DND-41 (cell line): ENCODE data around the gene NPTXR.
A peak's percentile ranks its signal among the peaks of the same experiment; 100 is the strongest.

Experiments
- ATAC-seq: fragments of 200-7000 bp; cut with Tn5 transposase; 3 replicates; pipeline ENCODE4 v1.9.1; 2021; ENCODE audit warnings: low read depth; ENCODE audit not compliant: insufficient read depth
- DNase-seq: peaks from one replicate; pipeline ENCODE4 v3.0.0-alpha.2; 2020
- H2AFZ ChIP-seq: 2 replicates; pipeline ENCODE4 v1.6.0; 2012; ENCODE audit warnings: low read depth, low read length
- H3K27ac ChIP-seq: 2 replicates; pipeline ENCODE4 v1.5.1; 2012; ENCODE audit warnings: low read length, inconsistent platforms
- H3K27me3 ChIP-seq: fragments of 200-600 bp; sonication (generic); 2 replicates; pipeline ENCODE4 v1.6.0; 2012; ENCODE audit warnings: low read length, mild to moderate bottlenecking, inconsistent platforms; ENCODE audit not compliant: insufficient read depth, poor library complexity
- H3K36me3 ChIP-seq: 2 replicates; pipeline ENCODE4 v1.5.1; 2012; ENCODE audit warnings: low read length, inconsistent platforms; ENCODE audit not compliant: insufficient read depth
- H3K4me1 ChIP-seq: 2 replicates; pipeline ENCODE4 v1.5.1; 2012; ENCODE audit warnings: mild to moderate bottlenecking, low read length; ENCODE audit not compliant: insufficient read depth
- H3K4me2 ChIP-seq: 2 replicates; pipeline ENCODE4 v1.6.0; 2012; ENCODE audit warnings: mild to moderate bottlenecking, moderate library complexity, low read length, inconsistent platforms; ENCODE audit not compliant: insufficient read depth
- H3K4me3 ChIP-seq, 2 experiments: fragments of 200-600 bp in 1 of 2; shearing (Covaris generic) in 1 of 2; 2 replicates each; pipeline ENCODE4 v1.5.1; 2012 to 2016; ENCODE audit warnings: inconsistent platforms in 2 of 2, low read length in 2 of 2, mild to moderate bottlenecking in 2 of 2, low read depth in 1 of 2, moderate library complexity in 1 of 2
- H3K79me2 ChIP-seq: 2 replicates; pipeline ENCODE4 v1.6.0; 2012; ENCODE audit warnings: low read length, inconsistent platforms; ENCODE audit not compliant: insufficient read depth
- H3K9ac ChIP-seq: 2 replicates; pipeline ENCODE4 v1.6.0; 2012; ENCODE audit warnings: low read depth, mild to moderate bottlenecking, inconsistent platforms, low read length, moderate library complexity
- H3K9me3 ChIP-seq: 2 replicates; pipeline ENCODE4 v1.5.1; 2012; ENCODE audit warnings: low read length, moderate library complexity, mild to moderate bottlenecking, inconsistent platforms; ENCODE audit not compliant: insufficient read depth, severe bottlenecking
- H4K20me1 ChIP-seq: 2 replicates; pipeline ENCODE4 v1.6.0; 2012; ENCODE audit warnings: low read length; ENCODE audit not compliant: insufficient read depth
- EZH2 ChIP-seq: IDR thresholded peaks from 3 replicates; pipeline ENCODE4 v1.6.1; 2012; ENCODE audit warnings: borderline replicate concordance, low read depth, mild to moderate bottlenecking, moderate library complexity, low read length, inconsistent platforms; ENCODE audit not compliant: severe bottlenecking
- TF ChIP-seq, protein P1 (sequence below): IDR thresholded peaks from 2 replicates; pipeline ENCODE4 v1.5.1; 2012; ENCODE audit warnings: borderline replicate concordance, low read length, moderate library complexity, mild to moderate bottlenecking; ENCODE audit not compliant: poor library complexity, severe bottlenecking; ENCODE audit errors: extremely low read depth

NPTXR gene

DNA sequence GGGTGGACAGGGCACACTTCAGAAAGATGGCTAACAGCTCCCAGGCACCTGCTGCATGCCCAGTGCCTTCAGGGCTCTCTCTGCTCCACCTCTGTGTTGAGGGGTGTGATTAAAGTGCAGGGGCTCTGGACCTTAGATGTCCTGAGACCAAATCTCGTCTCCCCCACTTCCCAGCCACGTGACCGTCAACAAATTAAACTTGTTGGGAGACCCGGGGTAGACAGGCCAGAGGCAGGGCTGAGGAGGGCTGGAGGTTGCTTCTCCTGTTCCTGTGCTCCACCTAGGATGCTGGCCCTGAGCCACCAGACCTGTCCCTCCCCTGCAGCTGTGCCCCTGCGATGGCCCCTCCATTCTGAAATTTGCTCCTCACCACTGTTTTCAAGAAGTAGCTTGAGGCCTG is 17.0 kb downstream of the NPTXR start:
- no peak overlapping the region for H3K27ac ChIP-seq
- no peak overlapping the region for H3K9ac ChIP-seq
- H3K4me3 ChIP-seq = no peak overlapping the region
- no peak for TF ChIP-seq EZH2
- TF ChIP-seq, protein P1, sequence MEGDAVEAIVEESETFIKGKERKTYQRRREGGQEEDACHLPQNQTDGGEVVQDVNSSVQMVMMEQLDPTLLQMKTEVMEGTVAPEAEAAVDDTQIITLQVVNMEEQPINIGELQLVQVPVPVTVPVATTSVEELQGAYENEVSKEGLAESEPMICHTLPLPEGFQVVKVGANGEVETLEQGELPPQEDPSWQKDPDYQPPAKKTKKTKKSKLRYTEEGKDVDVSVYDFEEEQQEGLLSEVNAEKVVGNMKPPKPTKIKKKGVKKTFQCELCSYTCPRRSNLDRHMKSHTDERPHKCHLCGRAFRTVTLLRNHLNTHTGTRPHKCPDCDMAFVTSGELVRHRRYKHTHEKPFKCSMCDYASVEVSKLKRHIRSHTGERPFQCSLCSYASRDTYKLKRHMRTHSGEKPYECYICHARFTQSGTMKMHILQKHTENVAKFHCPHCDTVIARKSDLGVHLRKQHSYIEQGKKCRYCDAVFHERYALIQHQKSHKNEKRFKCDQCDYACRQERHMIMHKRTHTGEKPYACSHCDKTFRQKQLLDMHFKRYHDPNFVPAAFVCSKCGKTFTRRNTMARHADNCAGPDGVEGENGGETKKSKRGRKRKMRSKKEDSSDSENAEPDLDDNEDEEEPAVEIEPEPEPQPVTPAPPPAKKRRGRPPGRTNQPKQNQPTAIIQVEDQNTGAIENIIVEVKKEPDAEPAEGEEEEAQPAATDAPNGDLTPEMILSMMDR = no peak
- no peaks in the 10 kb centered on the region for H3K36me3 ChIP-seq
- H2AFZ ChIP-seq = no peak overlapping the region
- no peaks in the 10 kb centered on the region for H3K79me2 ChIP-seq
- peaks cover 30% of the 10 kb centered on the region for H4K20me1 ChIP-seq
- H3K4me2 ChIP-seq = no peak overlapping the region
- no peaks in the 10 kb centered on the region for H3K27me3 ChIP-seq
- no peaks in the 10 kb centered on the region for H3K9me3 ChIP-seq
- ATAC-seq (no peak), DNase-seq (no peak)
- no peaks in the 10 kb centered on the region for H3K4me1 ChIP-seq

DNA sequence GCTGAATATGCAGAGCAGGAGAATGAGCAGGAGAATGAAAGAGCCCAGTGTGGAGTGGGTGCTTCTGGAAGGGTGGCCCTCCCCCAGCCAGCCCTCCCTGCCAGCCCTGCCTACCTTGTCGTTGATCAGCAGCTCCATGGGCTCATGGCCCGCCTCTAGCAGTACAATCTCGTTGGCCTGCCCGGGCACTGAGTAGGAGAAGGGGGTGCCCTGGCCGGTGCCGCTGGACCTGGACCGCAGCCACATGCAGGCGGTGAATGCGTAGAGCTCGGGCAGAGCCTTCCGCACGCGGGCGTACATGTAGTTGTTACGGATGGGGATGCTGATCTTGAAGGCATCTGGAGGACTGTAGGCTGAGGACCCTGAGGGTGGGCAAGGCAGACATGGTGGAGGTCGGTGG is 17.4 kb downstream of the NPTXR start:
- no peaks in the 10 kb centered on the region for H3K27me3 ChIP-seq
- no peak overlapping the region for H3K27ac ChIP-seq
- H3K36me3 ChIP-seq = no peaks in the 10 kb centered on the region
- TF ChIP-seq EZH2 = no peak
- TF ChIP-seq, protein P1 = no peak
- H3K79me2 ChIP-seq = no peaks in the 10 kb centered on the region
- no peak overlapping the region for H3K4me2 ChIP-seq
- no peaks in the 10 kb centered on the region for H3K4me1 ChIP-seq
- no peak overlapping the region for H3K9ac ChIP-seq
- H4K20me1 ChIP-seq = peaks cover 30% of the 10 kb centered on the region
- DNase-seq = no peak
- H3K4me3 ChIP-seq = no peak overlapping the region
- ATAC-seq = no peak
- no peaks in the 10 kb centered on the region for H3K9me3 ChIP-seq
- no peak overlapping the region for H2AFZ ChIP-seq

DNA sequence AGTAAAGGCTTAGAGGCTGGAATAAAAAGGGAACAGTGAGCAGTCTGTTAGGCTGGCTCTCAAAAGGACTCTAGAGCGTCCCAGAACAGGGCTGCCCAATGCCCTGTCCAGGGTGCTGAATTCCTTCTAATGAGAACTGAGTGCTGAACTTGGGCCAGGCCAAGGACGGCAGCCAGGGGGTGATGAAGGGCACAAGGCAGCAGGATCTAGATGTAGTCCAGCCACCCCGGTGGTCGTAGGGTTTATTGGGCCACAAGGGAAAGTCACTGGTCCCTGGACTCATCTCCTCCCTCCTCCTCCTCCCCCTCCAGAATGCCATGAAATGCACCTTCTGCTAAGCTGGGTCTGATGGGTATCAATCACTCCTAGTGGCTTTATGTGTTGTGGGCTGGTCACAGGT is 19.2 kb downstream of the NPTXR start:
- no peaks in the 10 kb centered on the region for H3K36me3 ChIP-seq
- H3K27me3 ChIP-seq = peaks cover 8% of the 10 kb centered on the region
- no peaks in the 10 kb centered on the region for H3K4me1 ChIP-seq
- peaks cover 27% of the 10 kb centered on the region for H4K20me1 ChIP-seq
- DNase-seq (peak; percentile 76), ATAC-seq (peak; percentile 99)
- H3K9ac ChIP-seq = no peak overlapping the region
- no peaks in the 10 kb centered on the region for H3K79me2 ChIP-seq
- H3K9me3 ChIP-seq = no peaks in the 10 kb centered on the region
- H3K4me3 ChIP-seq = no peak overlapping the region
- no peak overlapping the region for H2AFZ ChIP-seq
- H3K27ac ChIP-seq = no peak overlapping the region
- TF ChIP-seq EZH2 = no peak
- TF ChIP-seq, protein P1 = peak; percentile 75
- no peak overlapping the region for H3K4me2 ChIP-seq

DNA sequence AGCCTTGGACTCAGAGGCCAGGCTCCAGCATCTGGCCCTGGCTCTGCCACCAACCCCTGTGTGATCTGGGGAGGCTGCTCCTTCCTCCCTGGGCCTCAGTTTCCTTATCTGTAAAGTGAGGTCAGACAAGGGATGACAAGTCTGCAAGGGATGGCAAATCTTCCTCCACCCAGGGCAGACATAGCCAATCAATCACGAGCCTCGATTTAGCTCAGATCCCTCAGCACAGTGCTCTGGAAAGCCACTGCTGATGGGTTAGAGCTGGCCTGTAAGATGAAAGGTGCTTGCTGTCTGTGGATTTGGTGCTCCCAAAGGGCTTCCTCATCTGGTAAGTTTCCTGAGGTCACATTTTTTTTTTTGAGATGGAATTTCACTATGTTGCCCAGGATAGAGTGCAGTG is 20.2 kb downstream of the NPTXR start:
- peaks cover 26% of the 10 kb centered on the region for H4K20me1 ChIP-seq
- H3K9me3 ChIP-seq = no peaks in the 10 kb centered on the region
- H3K27me3 ChIP-seq = peaks cover 17% of the 10 kb centered on the region

More for the DNA sequence above, 20.2 kb downstream of the NPTXR start:
- no peak for DNase-seq
- H3K27ac ChIP-seq = no peak overlapping the region
- TF ChIP-seq, protein P1 = no peak
- TF ChIP-seq EZH2 = no peak
- H3K79me2 ChIP-seq = no peaks in the 10 kb centered on the region
- ATAC-seq = no peak
- no peaks in the 10 kb centered on the region for H3K36me3 ChIP-seq
- H3K4me1 ChIP-seq = no peaks in the 10 kb centered on the region
- no peak overlapping the region for H3K4me2 ChIP-seq
- H3K4me3 ChIP-seq = no peak overlapping the region
- no peak overlapping the region for H2AFZ ChIP-seq
- H3K9ac ChIP-seq = no peak overlapping the region
